K562 (cell line): ENCODE measurements around the gene CELF4. TPM values are rescaled to one million over a fixed set of nuclear protein-coding genes. Genes with fewer than 3 reads are reported as not detected.

Source experiments
- ATAC-seq: fragments of 200-7000 bp; cut with Tn5 transposase; 3 replicates; pipeline ENCODE4 v1.9.1; 2020; ENCODE audit warnings: moderate library complexity
- BruUV-seq: library from RNA; stranded (reverse); fragments of 400-500 nt; replicated peaks from 2 replicates; lab custom pipeline; 2021; lab: Mats Ljungman, UMichigan
- CTCF ChIA-PET: fragments of 300-600 bp; formaldehyde crosslinking; extraction: SDS; loops from one replicate; lab custom pipeline; 2021; ENCODE audit warnings: low intra/inter-chr PET ratio; lab: Yijun Ruan, JAX
- POLR2A ChIA-PET: fragments of 300-600, 350-650 bp; sonication (Branson Sonifier 250); formaldehyde crosslinking; extraction: SDS; loops from one replicate; lab custom pipeline; 2021; ENCODE audit warnings: antibody characterized with exemption, inconsistent platforms; lab: Yijun Ruan, JAX
- DNase-seq, 4 experiments: peaks; one replicate each; pipeline versions ENCODE4 v3.0.0 to v3.0.0-alpha.2; 2011 to 2018; ENCODE audit warnings: low spot score in 3 of 4, mixed read lengths in 3 of 4; ENCODE audit errors: extremely low read depth in 1 of 4
- FAIRE-seq: peaks from 2 replicates; lab custom pipeline; 2011; peaks lifted over from hg19 to GRCh38; lab: Jason Lieb, UNC
- H2AFZ ChIP-seq: 2 replicates; pipeline ENCODE4 v1.6.0; 2011; ENCODE audit warnings: low read depth, low read length, control low read depth, inconsistent platforms
- H3K27ac ChIP-seq: fragments of 200-600 bp; 3 replicates; pipeline ENCODE4 v1.8.0; 2011; ENCODE audit warnings: low read depth, mild to moderate bottlenecking, control low read depth, inconsistent platforms, low read length, moderate library complexity, mixed read lengths; ENCODE audit errors: extremely low read depth
- H3K27me3 ChIP-seq, 2 experiments: fragments of 300-600 bp in 1 of 2; 2 replicates in 1 of 2; 3 replicates in 1 of 2; pipeline versions ENCODE4 v1.6.0 to v1.8.0; 2011; ENCODE audit warnings: inconsistent platforms in 2 of 2, low read length in 2 of 2, mild to moderate bottlenecking in 1 of 2, mixed read lengths in 1 of 2, moderate library complexity in 1 of 2; ENCODE audit not compliant: control insufficient read depth in 2 of 2, insufficient read depth in 2 of 2
- H3K36me3 ChIP-seq: fragments of 300-600 bp; 3 replicates; pipeline ENCODE4 v1.8.0; 2011; ENCODE audit warnings: mild to moderate bottlenecking, low read length, inconsistent platforms; ENCODE audit not compliant: control insufficient read depth, insufficient read depth
- H3K4me1 ChIP-seq, 2 experiments: fragments of 200-600 bp in 1 of 2; replicated peaks in 1 of 2; 2 replicates in 1 of 2; 3 replicates in 1 of 2; pipeline versions ENCODE4 v1.5.1 to v1.8.0; 2011; ENCODE audit warnings: inconsistent platforms in 2 of 2, low read length in 2 of 2, mild to moderate bottlenecking in 1 of 2, mixed read lengths in 1 of 2, moderate library complexity in 1 of 2; ENCODE audit not compliant: control insufficient read depth in 2 of 2, insufficient read depth in 2 of 2
- H3K4me2 ChIP-seq: 2 replicates; pipeline ENCODE4 v1.6.1; 2011; ENCODE audit warnings: low read length, control low read depth, inconsistent platforms, mixed read lengths; ENCODE audit not compliant: insufficient read depth
- H3K4me3 ChIP-seq: fragments of 200-600 bp; sonication (generic), shearing (Covaris generic); 2 replicates; pipeline ENCODE4 v1.5.1; 2016; ENCODE audit warnings: control low read depth, inconsistent platforms
- H3K79me2 ChIP-seq: fragments of 200-600 bp; 3 replicates; pipeline ENCODE4 v1.8.0; 2011; ENCODE audit warnings: low read length, inconsistent platforms; ENCODE audit not compliant: control insufficient read depth, insufficient read depth
- H3K9ac ChIP-seq, 2 experiments: 2 replicates each; pipeline versions ENCODE4 v1.6.0 to v1.6.1; 2011; ENCODE audit warnings: low read depth in 2 of 2, low read length in 2 of 2, control low read depth in 1 of 2, inconsistent platforms in 1 of 2, mild to moderate bottlenecking in 1 of 2, mixed read lengths in 1 of 2; ENCODE audit not compliant: insufficient read depth in 1 of 2
- H3K9me1 ChIP-seq: one replicate; pipeline ENCODE4 v1.6.0; 2011; ENCODE audit warnings: inconsistent platforms, mild to moderate bottlenecking, low read length, moderate library complexity; ENCODE audit not compliant: control insufficient read depth, insufficient read depth
- H3K9me3 ChIP-seq: replicated peaks from 2 replicates; pipeline ENCODE4 v1.5.1; 2011; ENCODE audit warnings: low read depth, low read length, inconsistent platforms; ENCODE audit not compliant: control insufficient read depth, insufficient read depth
- H4K20me1 ChIP-seq: replicated peaks from 2 replicates; pipeline ENCODE4 v1.6.1; 2011; ENCODE audit warnings: low read length, inconsistent platforms, mixed read lengths; ENCODE audit not compliant: control insufficient read depth, insufficient read depth
- C11orf30 ChIP-seq: fragments of 450-650 bp; IDR thresholded peaks from 2 replicates; pipeline ENCODE4 v1.6.1; 2016; ENCODE audit warnings: low read depth, mild to moderate bottlenecking
- CBFA2T2 ChIP-seq: fragments of 450-650 bp; conservative IDR thresholded peaks from 2 replicates; pipeline ENCODE4 v1.6.1; 2017; ENCODE audit warnings: mild to moderate bottlenecking
- CHD4 ChIP-seq: fragments of 200-600 bp; sonication (generic); IDR thresholded peaks from 3 replicates; pipeline ENCODE4 v1.6.1; 2012; ENCODE audit warnings: low read depth, mild to moderate bottlenecking, mixed read lengths, low read length, inconsistent platforms; ENCODE audit not compliant: insufficient read depth, insufficient replicate concordance, poor library complexity, severe bottlenecking
- E2F8 ChIP-seq: fragments of 450-650 bp; IDR thresholded peaks from 2 replicates; pipeline ENCODE4 v1.7.1; 2018; ENCODE audit warnings: mild to moderate bottlenecking, low read depth; ENCODE audit not compliant: partially characterized antibody
- HDAC1 ChIP-seq, 2 experiments: fragments of 450-650 bp; IDR thresholded peaks; 2 replicates each; pipeline ENCODE4 v1.6.1; 2016 to 2017; ENCODE audit warnings: inconsistent platforms in 1 of 2, mild to moderate bottlenecking in 1 of 2, moderate library complexity in 1 of 2
- HDAC6 ChIP-seq: IDR thresholded peaks from 2 replicates; pipeline ENCODE4 v1.6.1; 2012; ENCODE audit warnings: low read depth, mild to moderate bottlenecking, control low read depth, inconsistent platforms, low read length, moderate library complexity
- NCOA1 ChIP-seq: fragments of 450-650 bp; IDR thresholded peaks from 2 replicates; pipeline ENCODE4 v1.6.1; 2016; ENCODE audit warnings: low read depth
- RB1 ChIP-seq: fragments of 450-650 bp; IDR thresholded peaks from 2 replicates; pipeline ENCODE4 v1.6.1; 2017; ENCODE audit warnings: low read depth, mild to moderate bottlenecking
- TCFL5 ChIP-seq: fragments of 250-450 bp; sonication (Bioruptor Pico); conservative IDR thresholded peaks from 2 replicates; pipeline ENCODE4 v1.6.1; 2021; ENCODE audit warnings: mild to moderate bottlenecking, moderate library complexity, matching md5 sums
- ZBTB9 ChIP-seq: fragments of 450-650 bp; formaldehyde crosslinking; IDR thresholded peaks from 2 replicates; pipeline ENCODE4 v1.4.0; 2020; ENCODE audit warnings: mild to moderate bottlenecking, moderate library complexity
- ZNF239 ChIP-seq: fragments of 250-450 bp; sonication (Bioruptor Pico); IDR thresholded peaks from 2 replicates; pipeline ENCODE4 v1.4.0; 2020; ENCODE audit warnings: mild to moderate bottlenecking
- ZNF324 ChIP-seq: fragments of 250-450 bp; sonication (Bioruptor Pico); IDR thresholded peaks from 2 replicates; pipeline ENCODE4 v1.4.0; 2020; ENCODE audit warnings: mild to moderate bottlenecking
- ZNF586 ChIP-seq: fragments of 450-650 bp; formaldehyde crosslinking; conservative IDR thresholded peaks from 2 replicates; pipeline ENCODE4 v1.4.0; 2020; ENCODE audit warnings: mild to moderate bottlenecking, moderate library complexity
- ZNF780A ChIP-seq: fragments of 250-450 bp; sonication (Bioruptor Pico); IDR thresholded peaks from 2 replicates; pipeline ENCODE4 v1.5.0; 2021; ENCODE audit warnings: mild to moderate bottlenecking
- WGBS: fragments of 100-300 bp; shearing (Covaris generic); methylation state at CpG from one replicate; pipeline ENCODE4 v1.1.6; 2016; ENCODE audit warnings: low coverage, mixed read lengths; ENCODE audit not compliant: insufficient coverage; ENCODE audit errors: missing lambda C conversion rate; 5-methylcytosine and 5-hydroxymethylcytosine counted together
- in situ Hi-C: fragments of 300-500 bp; cut with MboI; formaldehyde crosslinking; loops from 4 replicates; pipeline ENCODE4 v1.15.0; 2018; ENCODE audit warnings: inconsistent platforms, mixed read lengths
- intact Hi-C: fragments of 100-400 bp; cut with micrococcal nuclease; formaldehyde crosslinking; loops from 2 replicates; pipeline ENCODE4 v1.14.2; 2022
- polyA plus RNA-seq, 8 experiments: library from polyadenylated mRNA; depleted of rRNA in 4 of 8; stranded (reverse) in 5 of 8; unstranded in 3 of 8; fragments of >200 nt; fragmentation: Nextera tagmentation in 2 of 8; fragmentation: Illumina TruSeq in 1 of 8; extraction: Ambion mirVana in 2 of 8; extraction: Trizol in 1 of 8; gene quantifications; 2 replicates each; pipeline versions ENCODE4 v1.2.1 to v1.2.3, GENCODE V29; 2011 to 2014; ENCODE audit warnings: inconsistent platforms in 1 of 8, missing spikeins in 1 of 8
- total RNA-seq, 7 experiments: library from RNA; depleted of rRNA in 6 of 7; stranded (reverse); fragments of >200 nt in 6 of 7; fragmentation: Illumina TruSeq in 2 of 7; extraction: Trizol in 2 of 7; gene quantifications; 2 replicates each; pipeline versions ENCODE4 v1.2.1 to v1.2.3, GENCODE V29; 2011 to 2021; ENCODE audit warnings: low replicate concordance in 1 of 7
- TF ChIP-seq, protein P1 (sequence below): fragments of 250-450 bp; sonication (Bioruptor Pico); IDR thresholded peaks from 2 replicates; pipeline ENCODE4 v1.4.0; 2020; ENCODE audit warnings: mild to moderate bottlenecking, moderate library complexity

The CELF4 gene
- total and polyA plus RNA-seq, 9 of the 15 experiments (the other 6 are each of a cell fraction or from before 2014, with no cell fraction given), result 0.04 to 0.24 (median 0.07) TPM; not detected in 3

DNA sequence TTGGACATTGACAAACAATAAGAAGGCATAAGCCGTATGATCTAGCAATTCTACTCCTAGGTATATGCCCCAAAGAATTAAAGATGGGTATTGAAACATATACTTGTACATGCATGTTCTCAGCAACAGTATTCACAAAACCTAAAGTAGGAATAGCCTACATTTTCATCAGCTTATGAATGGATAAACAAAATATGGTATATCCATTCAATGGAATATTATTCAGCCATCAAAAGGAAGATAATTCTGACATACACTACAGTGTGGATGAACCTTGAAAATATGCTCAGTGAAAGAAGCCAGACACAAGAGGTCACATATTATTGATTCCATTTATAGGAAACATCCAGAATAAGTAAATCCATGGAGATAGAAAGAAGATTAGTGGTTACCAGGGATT lies 56.0 kb downstream of the CELF4 start (continued):
- TF ChIP-seq, protein P1, sequence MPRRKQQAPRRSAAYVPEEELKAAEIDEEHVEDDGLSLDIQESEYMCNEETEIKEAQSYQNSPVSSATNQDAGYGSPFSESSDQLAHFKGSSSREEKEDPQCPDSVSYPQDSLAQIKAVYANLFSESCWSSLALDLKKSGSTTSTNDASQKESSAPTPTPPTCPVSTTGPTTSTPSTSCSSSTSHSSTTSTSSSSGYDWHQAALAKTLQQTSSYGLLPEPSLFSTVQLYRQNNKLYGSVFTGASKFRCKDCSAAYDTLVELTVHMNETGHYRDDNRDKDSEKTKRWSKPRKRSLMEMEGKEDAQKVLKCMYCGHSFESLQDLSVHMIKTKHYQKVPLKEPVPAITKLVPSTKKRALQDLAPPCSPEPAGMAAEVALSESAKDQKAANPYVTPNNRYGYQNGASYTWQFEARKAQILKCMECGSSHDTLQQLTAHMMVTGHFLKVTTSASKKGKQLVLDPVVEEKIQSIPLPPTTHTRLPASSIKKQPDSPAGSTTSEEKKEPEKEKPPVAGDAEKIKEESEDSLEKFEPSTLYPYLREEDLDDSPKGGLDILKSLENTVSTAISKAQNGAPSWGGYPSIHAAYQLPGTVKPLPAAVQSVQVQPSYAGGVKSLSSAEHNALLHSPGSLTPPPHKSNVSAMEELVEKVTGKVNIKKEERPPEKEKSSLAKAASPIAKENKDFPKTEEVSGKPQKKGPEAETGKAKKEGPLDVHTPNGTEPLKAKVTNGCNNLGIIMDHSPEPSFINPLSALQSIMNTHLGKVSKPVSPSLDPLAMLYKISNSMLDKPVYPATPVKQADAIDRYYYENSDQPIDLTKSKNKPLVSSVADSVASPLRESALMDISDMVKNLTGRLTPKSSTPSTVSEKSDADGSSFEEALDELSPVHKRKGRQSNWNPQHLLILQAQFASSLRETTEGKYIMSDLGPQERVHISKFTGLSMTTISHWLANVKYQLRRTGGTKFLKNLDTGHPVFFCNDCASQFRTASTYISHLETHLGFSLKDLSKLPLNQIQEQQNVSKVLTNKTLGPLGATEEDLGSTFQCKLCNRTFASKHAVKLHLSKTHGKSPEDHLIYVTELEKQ (CRISPR knock-in tag), result no peak
- TF ChIP-seq ZNF780A (CRISPR knock-in tag), result no peak
- no peak for TF ChIP-seq ZNF586 (CRISPR knock-in tag)
- TF ChIP-seq CBFA2T2, result no peak

DNA sequence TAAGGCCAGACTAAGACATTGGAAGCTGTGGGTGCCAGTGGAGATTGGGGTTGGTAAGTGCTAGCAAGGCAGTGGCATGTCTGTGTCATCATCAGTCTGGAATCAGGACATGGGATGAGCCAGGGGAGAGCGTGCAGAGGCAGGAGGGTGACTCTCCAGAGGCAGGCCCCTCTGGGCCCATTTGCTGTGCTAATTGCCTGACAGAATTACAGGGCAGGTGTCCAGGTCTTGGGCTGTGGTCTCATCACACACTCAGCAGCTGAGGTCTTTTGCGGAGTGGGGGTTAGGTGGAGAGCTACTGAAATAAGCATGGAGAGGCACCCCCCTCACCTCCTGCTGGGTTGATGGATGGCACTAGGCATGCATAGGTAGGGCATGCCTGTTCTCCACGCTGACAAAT lies 57.4 kb downstream of the CELF4 start:
- 0% methylated on average over 3 of the region's 3 CpGs for WGBS
- BruUV-seq, result no TSS peak
- ChIA-PET POLR2A (interaction anchor here (0.6 to 0.7 kb wide), 2 partner anchors 12 to 14 kb away, joined by 3 read pairs; no protein-coding TSS in a partner anchor), CTCF (no interaction called here)
- H3K4me2 ChIP-seq, result no peak overlapping the region
- H3K27ac ChIP-seq, result no peak overlapping the region
- H4K20me1 ChIP-seq, result no peaks in the 10 kb centered on the region
- no peaks in the 10 kb centered on the region for H3K9me1 ChIP-seq
- intact Hi-C loops (no loop called here), in situ Hi-C loops (no loop called here)
- H3K4me3 ChIP-seq, result no peak overlapping the region
- no peaks in the 10 kb centered on the region for H3K36me3 ChIP-seq
- DNase-seq, result no peak
- no peak for FAIRE-seq
- no peaks in the 10 kb centered on the region for H3K27me3 ChIP-seq
- no peak overlapping the region for H3K9ac ChIP-seq
- H3K9me3 ChIP-seq, result no peaks in the 10 kb centered on the region
- no peaks in the 10 kb centered on the region for H3K4me1 ChIP-seq
- H2AFZ ChIP-seq, result no peak overlapping the region
- ATAC-seq, result no peak
- no peaks in the 10 kb centered on the region for H3K79me2 ChIP-seq
- TF ChIP-seq RB1 (no peak), TCFL5 (CRISPR knock-in tag) (no peak), NCOA1 (no peak), HDAC6 (no peak), ZNF324 (CRISPR knock-in tag) (no peak), ZBTB9 (CRISPR knock-in tag) (no peak), CHD4 (no peak), E2F8 (no peak), ZNF239 (CRISPR knock-in tag) (no peak), C11orf30 (no peak), HDAC1 (IDR thresholded peaks at IDR 0.05) (no peak)
